Breast epithelium (tissue), 4 donors: ENCODE results near the gene DIO2. TPM values are rescaled to one million over a fixed set of nuclear protein-coding genes. Genes with fewer than 3 reads are reported as not detected.

ENCODE experiments used
- DNase-seq, 2 donors: peaks; one replicate each; pipeline ENCODE4 v3.0.0-alpha.2; 2019; ENCODE audit warnings: low spot score in 2 of 2
- H3K27ac ChIP-seq, 2 donors: fragments of 200-600 bp; sonication (generic) in 1 of 2; one replicate each; pipeline ENCODE4 v1.5.1; 2016 to 2019; ENCODE audit warnings: mild to moderate bottlenecking in 1 of 2
- H3K27me3 ChIP-seq, 2 donors: fragments of 200-600 bp; sonication (generic) in 1 of 2; one replicate each; pipeline versions ENCODE4 v1.5.1 to v1.6.0; 2017 to 2019; ENCODE audit warnings: control low read depth in 1 of 2, mild to moderate bottlenecking in 1 of 2
- H3K36me3 ChIP-seq: fragments of 200-600 bp; one replicate; pipeline ENCODE4 v1.5.1; 2019
- H3K4me1 ChIP-seq, 2 donors: fragments of 200-600 bp; sonication (generic); one replicate each; pipeline ENCODE4 v1.5.1; 2016 to 2019; ENCODE audit warnings: control low read depth in 1 of 2
- H3K4me3 ChIP-seq, 3 donors: fragments of 200-600 bp; sonication (generic); 1 replicate in 2 of 3; 2 replicates in 1 of 3; pipeline ENCODE4 v1.5.1; 2016 to 2019; ENCODE audit warnings: mild to moderate bottlenecking in 3 of 3, moderate library complexity in 2 of 3
- H3K9me3 ChIP-seq, 2 donors: fragments of 200-600 bp; sonication (generic) in 1 of 2; one replicate each; pipeline ENCODE4 v1.5.1; 2016 to 2019; ENCODE audit warnings: control low read depth in 1 of 2
- POLR2A ChIP-seq: fragments of 450-650 bp; IDR thresholded peaks from one replicate; pipeline ENCODE4 v1.6.1; 2016; ENCODE audit warnings: antibody characterized with exemption, mild to moderate bottlenecking, moderate library complexity
- POLR2AphosphoS5 ChIP-seq, 3 donors: sonication (generic); formaldehyde crosslinking; IDR thresholded peaks; one replicate each; pipeline ENCODE4 v1.6.1; 2017; ENCODE audit warnings: antibody characterized with exemption in 3 of 3
- intact Hi-C: fragments of 100-400 bp; cut with DNase I; formaldehyde crosslinking; loops from one replicate; pipeline ENCODE4 v1.15.1; 2023; ENCODE audit warnings: low total_unique reads
- total RNA-seq, 3 donors: library from RNA; depleted of rRNA; stranded (reverse); fragments of >200 nt; gene quantifications; one replicate each; pipeline ENCODE4 v1.1.0, GENCODE V29; 2016
- TF ChIP-seq, protein P1 (sequence below), 3 donors: fragments of 450-650 bp; IDR thresholded peaks; one replicate each; pipeline ENCODE4 v1.5.1; 2016 to 2017; ENCODE audit warnings: antibody characterized with exemption in 3 of 3, mild to moderate bottlenecking in 3 of 3, moderate library complexity in 3 of 3

DIO2 gene
- total RNA-seq, 3 donors from 2014 or later, result 2.2 to 2.6 (median 2.3) TPM

GRCh38 chr14:80231702-80232101 is 20.4 kb upstream of the DIO2 start:
- Histone ChIP-seq H3K27me3 (no peaks in the 10 kb centered on the region), H3K4me3 (no peak overlapping the region), H3K4me1 (no peaks in the 10 kb centered on the region), H3K9me3 (peaks cover 2 to 6% of the 10 kb centered on the region in 2 donors), H3K27ac (no peak overlapping the region), H3K36me3 (no peaks in the 10 kb centered on the region)
- TF ChIP-seq POLR2A (no peak), POLR2AphosphoS5 (IDR thresholded peaks at IDR 0.05) (no peak)
- TF ChIP-seq, protein P1, sequence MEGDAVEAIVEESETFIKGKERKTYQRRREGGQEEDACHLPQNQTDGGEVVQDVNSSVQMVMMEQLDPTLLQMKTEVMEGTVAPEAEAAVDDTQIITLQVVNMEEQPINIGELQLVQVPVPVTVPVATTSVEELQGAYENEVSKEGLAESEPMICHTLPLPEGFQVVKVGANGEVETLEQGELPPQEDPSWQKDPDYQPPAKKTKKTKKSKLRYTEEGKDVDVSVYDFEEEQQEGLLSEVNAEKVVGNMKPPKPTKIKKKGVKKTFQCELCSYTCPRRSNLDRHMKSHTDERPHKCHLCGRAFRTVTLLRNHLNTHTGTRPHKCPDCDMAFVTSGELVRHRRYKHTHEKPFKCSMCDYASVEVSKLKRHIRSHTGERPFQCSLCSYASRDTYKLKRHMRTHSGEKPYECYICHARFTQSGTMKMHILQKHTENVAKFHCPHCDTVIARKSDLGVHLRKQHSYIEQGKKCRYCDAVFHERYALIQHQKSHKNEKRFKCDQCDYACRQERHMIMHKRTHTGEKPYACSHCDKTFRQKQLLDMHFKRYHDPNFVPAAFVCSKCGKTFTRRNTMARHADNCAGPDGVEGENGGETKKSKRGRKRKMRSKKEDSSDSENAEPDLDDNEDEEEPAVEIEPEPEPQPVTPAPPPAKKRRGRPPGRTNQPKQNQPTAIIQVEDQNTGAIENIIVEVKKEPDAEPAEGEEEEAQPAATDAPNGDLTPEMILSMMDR (IDR thresholded peaks at IDR 0.05), result no peak
- intact Hi-C loops, result no loop called here
- no peak for DNase-seq

- DNase-seq, result no peak
- Histone ChIP-seq H3K4me3 (no peak overlapping the region), H3K4me1 (no peaks in the 10 kb centered on the region), H3K27me3 (no peaks in the 10 kb centered on the region), H3K27ac (no peak overlapping the region), H3K9me3 (no peaks in the 10 kb centered on the region), H3K36me3 (no peaks in the 10 kb centered on the region)
- TF ChIP-seq POLR2A, result no peak
- no peak for TF ChIP-seq POLR2AphosphoS5 (IDR thresholded peaks at IDR 0.05)
- TF ChIP-seq, protein P1 (IDR thresholded peaks at IDR 0.05), result no peak
- intact Hi-C loops, result loop anchor here (2.0 kb wide), 1 partner anchor 13 kb away; no protein-coding TSS in a partner anchor
Observed at GRCh38 chr14:80223696-80224465, 12.6 kb upstream of the DIO2 start.

DNA sequence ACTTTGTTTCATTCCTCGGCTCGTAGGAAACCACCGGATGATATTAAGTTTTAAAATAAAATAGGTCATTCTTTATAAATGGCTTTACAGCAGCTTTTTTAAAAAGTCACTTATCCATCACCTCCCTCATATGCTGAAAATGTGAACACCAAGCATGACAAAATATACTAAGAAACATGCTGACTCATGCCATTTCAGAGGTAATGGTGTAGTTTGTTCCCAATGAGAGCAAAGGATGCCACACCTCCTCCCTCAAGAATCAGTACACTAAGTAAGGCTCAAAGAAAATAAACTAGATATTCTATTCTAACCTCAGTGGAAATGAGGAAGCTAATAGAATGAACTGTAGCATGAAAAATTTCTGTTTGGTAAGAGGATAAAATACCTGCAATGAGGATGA is 5.5 kb upstream of the DIO2 start:
- H3K27ac ChIP-seq, result no peak overlapping the region
- H3K36me3 ChIP-seq, result no peaks in the 10 kb centered on the region
- intact Hi-C loops, result no loop called here
- H3K4me3 ChIP-seq, result no peak overlapping the region
- no peak for DNase-seq
- H3K9me3 ChIP-seq, result no peaks in the 10 kb centered on the region
- H3K27me3 ChIP-seq, result no peaks in the 10 kb centered on the region
- no peaks in the 10 kb centered on the region for H3K4me1 ChIP-seq
- TF ChIP-seq POLR2AphosphoS5 (IDR thresholded peaks at IDR 0.05), result no peak

DNA sequence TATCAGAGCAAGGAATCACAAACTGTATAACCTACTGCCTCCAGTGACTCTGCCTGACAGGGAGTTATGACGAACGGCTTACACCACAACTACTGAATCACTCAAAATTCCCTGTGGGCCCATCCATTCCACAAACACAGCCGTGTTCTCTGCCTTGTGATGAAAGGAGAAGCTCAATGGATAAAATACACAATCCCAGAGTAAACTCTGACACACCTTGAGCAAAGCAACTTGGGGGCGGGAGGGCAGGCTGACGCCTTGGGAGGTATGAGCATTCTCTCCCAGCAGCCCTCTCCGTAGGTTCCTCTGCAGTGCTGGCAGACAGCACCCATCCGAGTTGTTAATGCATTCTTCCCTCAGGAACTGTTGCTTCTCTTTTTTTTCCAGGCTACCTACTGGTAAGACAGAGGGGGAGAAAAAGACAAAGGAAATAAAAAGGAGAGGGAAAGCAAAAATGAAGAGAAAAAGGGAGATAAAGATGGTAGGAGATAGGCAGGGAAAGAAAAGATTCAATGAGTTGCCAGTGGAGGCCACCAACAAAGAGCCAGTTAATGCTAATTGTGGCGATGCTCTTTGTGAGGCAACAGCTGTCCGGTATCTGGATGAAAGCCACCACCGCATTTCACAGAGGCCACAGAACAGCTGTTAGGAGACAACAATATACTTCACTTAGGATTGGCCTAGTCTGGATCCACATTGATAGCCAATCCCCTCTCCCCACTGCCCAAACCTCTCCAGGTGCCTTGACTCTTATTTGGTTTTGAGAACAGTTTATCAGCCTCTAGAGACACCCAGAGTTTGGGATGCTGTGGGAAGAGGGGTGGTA is 4.7 kb upstream of the DIO2 start:
- TF ChIP-seq POLR2AphosphoS5 (IDR thresholded peaks at IDR 0.05) (no peak), POLR2A (no peak)
- TF ChIP-seq, protein P1 (IDR thresholded peaks at IDR 0.05), result no peak
- H3K27ac ChIP-seq, result no peak overlapping the region
- no peak for DNase-seq
- no peaks in the 10 kb centered on the region for H3K36me3 ChIP-seq
- H3K4me3 ChIP-seq, result no peak overlapping the region
- no peaks in the 10 kb centered on the region for H3K9me3 ChIP-seq
- H3K4me1 ChIP-seq, result no peaks in the 10 kb centered on the region
- H3K27me3 ChIP-seq, result no peaks in the 10 kb centered on the region
- intact Hi-C loops, result no loop called here

- Histone ChIP-seq H3K27me3 (no peaks in the 10 kb centered on the region), H3K36me3 (no peaks in the 10 kb centered on the region), H3K4me1 (no peaks in the 10 kb centered on the region), H3K27ac (no peak overlapping the region), H3K9me3 (no peaks in the 10 kb centered on the region), H3K4me3 (no peak overlapping the region)
- TF ChIP-seq, protein P1 (IDR thresholded peaks at IDR 0.05), result no peak
- TF ChIP-seq POLR2A, result no peak
- TF ChIP-seq POLR2AphosphoS5 (IDR thresholded peaks at IDR 0.05), result no peak
- intact Hi-C loops, result no loop called here
- no peak for DNase-seq
Observed at GRCh38 chr14:80215081-80215480, 3.8 kb upstream of the DIO2 start.
